HepG2 (cell line): ENCODE results near the gene TIPIN. TPM values are rescaled to one million over a fixed set of nuclear protein-coding genes. Genes with fewer than 3 reads are reported as not detected.

Experiments
- CBFB ChIP-seq: sonication (generic); formaldehyde crosslinking; IDR thresholded peaks from 2 replicates; pipeline ENCODE4 v1.4.0; 2020; ENCODE audit warnings: missing genetic modification reagents
- FOXK2 ChIP-seq: fragments of 450-650 bp; IDR thresholded peaks from 2 replicates; pipeline ENCODE4 v1.6.1; 2016
- MEF2D ChIP-seq: sonication (generic); formaldehyde crosslinking; IDR thresholded peaks from 2 replicates; pipeline ENCODE4 v1.5.1; 2020; ENCODE audit warnings: mild to moderate bottlenecking, missing genetic modification reagents
- NFKB2 ChIP-seq: sonication (generic); formaldehyde crosslinking; IDR thresholded peaks from 2 replicates; pipeline ENCODE4 v1.4.0; 2020; ENCODE audit warnings: missing genetic modification reagents, borderline replicate concordance
- ZBTB34 ChIP-seq: sonication (generic); formaldehyde crosslinking; IDR thresholded peaks from 2 replicates; pipeline ENCODE4 v1.8.0; 2022; ENCODE audit warnings: mild to moderate bottlenecking, missing genetic modification reagents
- ZC3H13 ChIP-seq: sonication (generic); formaldehyde crosslinking; IDR thresholded peaks from 2 replicates; pipeline ENCODE4 v1.8.1; 2023; ENCODE audit warnings: mild to moderate bottlenecking, missing genetic modification reagents, moderate library complexity
- ZNF12 ChIP-seq: sonication (generic); formaldehyde crosslinking; IDR thresholded peaks from 2 replicates; pipeline ENCODE4 v1.5.0; 2020; ENCODE audit warnings: missing genetic modification reagents
- ZSCAN30 ChIP-seq: sonication (generic); formaldehyde crosslinking; IDR thresholded peaks from 2 replicates; pipeline ENCODE4 v1.5.0; 2020; ENCODE audit warnings: mild to moderate bottlenecking, missing genetic modification reagents
- polyA plus RNA-seq, 8 experiments: library from polyadenylated mRNA; depleted of rRNA in 3 of 8; stranded (reverse) in 7 of 8; unstranded in 1 of 8; fragments of >200 nt; fragmentation: Illumina TruSeq in 4 of 8; extraction: Trizol in 4 of 8; gene quantifications; 2 replicates each; pipeline versions ENCODE4 v1.2.1 to v1.2.3, GENCODE V29; 2011 to 2016; ENCODE audit warnings: low read depth in 4 of 8, missing spikeins in 1 of 8, mixed read lengths in 1 of 8; ENCODE audit not compliant: insufficient read depth in 1 of 8
- total RNA-seq, 5 experiments: library from RNA; depleted of rRNA; stranded (reverse); fragments of >200 nt; fragmentation: Illumina TruSeq; extraction: Trizol; gene quantifications; 2 replicates each; pipeline ENCODE4 v1.2.3, GENCODE V29; 2016; ENCODE audit warnings: low read depth in 1 of 5
- TF ChIP-seq, protein P1 (sequence below): sonication (generic); formaldehyde crosslinking; IDR thresholded peaks from 2 replicates; pipeline ENCODE4 v1.4.0; 2020; ENCODE audit warnings: mild to moderate bottlenecking, missing genetic modification reagents
- TF ChIP-seq, protein P2 (sequence below): sonication (generic); formaldehyde crosslinking; IDR thresholded peaks from 2 replicates; pipeline ENCODE4 v1.5.0; 2020; ENCODE audit warnings: missing genetic modification reagents, mild to moderate bottlenecking, borderline replicate concordance
- TF ChIP-seq, protein P3 (sequence below): sonication (generic); formaldehyde crosslinking; IDR thresholded peaks from 2 replicates; pipeline ENCODE4 v1.4.0; 2020; ENCODE audit warnings: missing genetic modification reagents, mild to moderate bottlenecking, borderline replicate concordance
- TF ChIP-seq, protein P4 (sequence below), 2 experiments: sonication (generic) in 1 of 2; formaldehyde crosslinking in 1 of 2; IDR thresholded peaks; 2 replicates each; pipeline versions ENCODE4 v1.6.1 to v1.9.0; 2014 to 2022; ENCODE audit warnings: antibody characterized with exemption in 1 of 2, borderline replicate concordance in 1 of 2, inconsistent platforms in 1 of 2, low read depth in 1 of 2, missing genetic modification reagents in 1 of 2

The TIPIN gene
- total and polyA plus RNA-seq, 2 of the 13 experiments (the other 11 are each of a cell fraction or from before 2014, with no cell fraction given) = 2.7 to 28.6 TPM

DNA sequence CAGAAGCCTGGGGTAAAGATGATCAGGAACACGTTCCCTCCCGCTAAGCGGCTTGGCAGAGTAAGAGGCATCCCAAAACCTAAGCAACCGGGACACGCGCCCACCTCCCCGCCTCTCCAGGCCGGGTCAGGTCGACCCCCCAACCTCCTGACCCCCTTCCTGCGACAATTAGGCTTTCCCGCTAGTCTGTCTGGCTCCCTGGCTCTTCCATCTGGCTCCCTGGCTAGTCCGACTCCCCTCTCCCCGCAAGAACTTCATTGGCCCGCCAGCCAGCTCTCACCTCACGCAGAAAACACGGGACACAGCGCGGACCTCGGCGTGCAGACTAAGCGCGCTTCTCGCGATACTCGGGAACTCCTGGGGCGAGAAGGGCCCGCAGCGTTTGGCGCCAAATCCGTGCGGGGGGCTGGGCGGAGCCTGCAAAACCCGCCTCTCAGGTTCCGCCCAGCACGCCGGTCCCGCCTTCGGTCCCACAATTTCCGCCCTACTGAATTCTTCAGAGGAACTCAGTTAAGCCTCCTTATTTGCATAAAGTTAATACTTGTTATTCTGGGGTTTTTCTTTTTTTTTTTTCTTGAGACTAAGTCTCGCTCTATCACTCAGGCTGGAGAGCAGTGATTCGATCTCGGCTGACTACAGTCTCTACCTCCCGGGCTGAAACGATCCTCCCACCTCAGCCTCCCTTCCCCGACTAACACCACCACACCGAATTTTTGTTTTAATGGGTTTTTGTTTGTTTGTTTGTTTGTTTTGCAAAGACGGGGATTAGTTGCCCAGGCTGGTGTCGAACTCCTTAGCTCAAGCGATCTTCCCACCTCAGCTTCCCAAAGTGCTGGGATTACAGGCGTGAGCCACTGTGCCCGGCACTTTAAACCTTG is at the start of gene TIPIN (continued):
- TF ChIP-seq ZC3H13 = no peak
- TF ChIP-seq, protein P1, sequence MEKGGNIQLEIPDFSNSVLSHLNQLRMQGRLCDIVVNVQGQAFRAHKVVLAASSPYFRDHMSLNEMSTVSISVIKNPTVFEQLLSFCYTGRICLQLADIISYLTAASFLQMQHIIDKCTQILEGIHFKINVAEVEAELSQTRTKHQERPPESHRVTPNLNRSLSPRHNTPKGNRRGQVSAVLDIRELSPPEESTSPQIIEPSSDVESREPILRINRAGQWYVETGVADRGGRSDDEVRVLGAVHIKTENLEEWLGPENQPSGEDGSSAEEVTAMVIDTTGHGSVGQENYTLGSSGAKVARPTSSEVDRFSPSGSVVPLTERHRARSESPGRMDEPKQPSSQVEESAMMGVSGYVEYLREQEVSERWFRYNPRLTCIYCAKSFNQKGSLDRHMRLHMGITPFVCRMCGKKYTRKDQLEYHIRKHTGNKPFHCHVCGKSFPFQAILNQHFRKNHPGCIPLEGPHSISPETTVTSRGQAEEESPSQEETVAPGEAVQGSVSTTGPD (CRISPR knock-in tag) = no peak
- TF ChIP-seq NFKB2 (CRISPR knock-in tag) = no peak
- TF ChIP-seq, protein P2, sequence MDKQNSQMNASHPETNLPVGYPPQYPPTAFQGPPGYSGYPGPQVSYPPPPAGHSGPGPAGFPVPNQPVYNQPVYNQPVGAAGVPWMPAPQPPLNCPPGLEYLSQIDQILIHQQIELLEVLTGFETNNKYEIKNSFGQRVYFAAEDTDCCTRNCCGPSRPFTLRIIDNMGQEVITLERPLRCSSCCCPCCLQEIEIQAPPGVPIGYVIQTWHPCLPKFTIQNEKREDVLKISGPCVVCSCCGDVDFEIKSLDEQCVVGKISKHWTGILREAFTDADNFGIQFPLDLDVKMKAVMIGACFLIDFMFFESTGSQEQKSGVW = no peak
- TF ChIP-seq ZBTB34 = peak; percentile 43
- TF ChIP-seq ZSCAN30 (CRISPR knock-in tag) = no peak
- TF ChIP-seq, protein P3, sequence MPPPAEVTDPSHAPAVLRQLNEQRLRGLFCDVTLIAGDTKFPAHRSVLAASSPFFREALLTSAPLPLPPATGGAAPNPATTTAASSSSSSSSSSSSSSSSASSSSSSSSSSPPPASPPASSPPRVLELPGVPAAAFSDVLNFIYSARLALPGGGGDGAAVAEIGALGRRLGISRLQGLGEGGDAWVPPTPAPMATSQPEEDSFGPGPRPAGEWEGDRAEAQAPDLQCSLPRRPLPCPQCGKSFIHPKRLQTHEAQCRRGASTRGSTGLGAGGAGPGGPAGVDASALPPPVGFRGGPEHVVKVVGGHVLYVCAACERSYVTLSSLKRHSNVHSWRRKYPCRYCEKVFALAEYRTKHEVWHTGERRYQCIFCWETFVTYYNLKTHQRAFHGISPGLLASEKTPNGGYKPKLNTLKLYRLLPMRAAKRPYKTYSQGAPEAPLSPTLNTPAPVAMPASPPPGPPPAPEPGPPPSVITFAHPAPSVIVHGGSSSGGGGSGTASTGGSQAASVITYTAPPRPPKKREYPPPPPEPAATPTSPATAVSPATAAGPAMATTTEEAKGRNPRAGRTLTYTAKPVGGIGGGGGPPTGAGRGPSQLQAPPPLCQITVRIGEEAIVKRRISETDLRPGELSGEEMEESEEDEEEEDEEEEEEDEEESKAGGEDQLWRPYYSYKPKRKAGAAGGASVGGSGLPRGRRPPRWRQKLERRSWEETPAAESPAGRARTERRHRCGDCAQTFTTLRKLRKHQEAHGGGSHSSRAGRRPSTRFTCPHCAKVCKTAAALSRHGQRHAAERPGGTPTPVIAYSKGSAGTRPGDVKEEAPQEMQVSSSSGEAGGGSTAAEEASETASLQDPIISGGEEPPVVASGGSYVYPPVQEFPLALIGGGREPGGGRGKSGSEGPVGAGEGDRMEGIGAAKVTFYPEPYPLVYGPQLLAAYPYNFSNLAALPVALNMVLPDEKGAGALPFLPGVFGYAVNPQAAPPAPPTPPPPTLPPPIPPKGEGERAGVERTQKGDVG (CRISPR knock-in tag) = no peak
- no peak for TF ChIP-seq CBFB (CRISPR knock-in tag)
- 0 out of 2 replicates have a peak, but pooled peaks have one; percentile 15 for TF ChIP-seq ZNF12 (CRISPR knock-in tag)
- TF ChIP-seq, protein P4, sequence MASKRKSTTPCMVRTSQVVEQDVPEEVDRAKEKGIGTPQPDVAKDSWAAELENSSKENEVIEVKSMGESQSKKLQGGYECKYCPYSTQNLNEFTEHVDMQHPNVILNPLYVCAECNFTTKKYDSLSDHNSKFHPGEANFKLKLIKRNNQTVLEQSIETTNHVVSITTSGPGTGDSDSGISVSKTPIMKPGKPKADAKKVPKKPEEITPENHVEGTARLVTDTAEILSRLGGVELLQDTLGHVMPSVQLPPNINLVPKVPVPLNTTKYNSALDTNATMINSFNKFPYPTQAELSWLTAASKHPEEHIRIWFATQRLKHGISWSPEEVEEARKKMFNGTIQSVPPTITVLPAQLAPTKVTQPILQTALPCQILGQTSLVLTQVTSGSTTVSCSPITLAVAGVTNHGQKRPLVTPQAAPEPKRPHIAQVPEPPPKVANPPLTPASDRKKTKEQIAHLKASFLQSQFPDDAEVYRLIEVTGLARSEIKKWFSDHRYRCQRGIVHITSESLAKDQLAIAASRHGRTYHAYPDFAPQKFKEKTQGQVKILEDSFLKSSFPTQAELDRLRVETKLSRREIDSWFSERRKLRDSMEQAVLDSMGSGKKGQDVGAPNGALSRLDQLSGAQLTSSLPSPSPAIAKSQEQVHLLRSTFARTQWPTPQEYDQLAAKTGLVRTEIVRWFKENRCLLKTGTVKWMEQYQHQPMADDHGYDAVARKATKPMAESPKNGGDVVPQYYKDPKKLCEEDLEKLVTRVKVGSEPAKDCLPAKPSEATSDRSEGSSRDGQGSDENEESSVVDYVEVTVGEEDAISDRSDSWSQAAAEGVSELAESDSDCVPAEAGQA (IDR thresholded peaks at IDR 0.05; ENCODE audit: low read depth) = 0 out of 2 replicates have a peak, but pooled peaks have one; percentile 31
- TF ChIP-seq, protein P4 (CRISPR knock-in tag; IDR thresholded peaks at IDR 0.05; ENCODE audit: borderline replicate concordance) = no peak
- TF ChIP-seq MEF2D (CRISPR knock-in tag) = peak; percentile 81
- no peak for TF ChIP-seq FOXK2
